ENCODE data around the gene PCIF1. TPM values are rescaled to one million over a fixed set of nuclear protein-coding genes. Genes with fewer than 3 reads are reported as not detected.
"Not testable (repeated sequence)": the region's sequence is repeated elsewhere in the genome, so short reads cannot be mapped to it uniquely, and the experiment has no call there.

PCIF1 gene
- total RNA-seq, 1 donor from 2014 or later = 18.3 TPM

DNA sequence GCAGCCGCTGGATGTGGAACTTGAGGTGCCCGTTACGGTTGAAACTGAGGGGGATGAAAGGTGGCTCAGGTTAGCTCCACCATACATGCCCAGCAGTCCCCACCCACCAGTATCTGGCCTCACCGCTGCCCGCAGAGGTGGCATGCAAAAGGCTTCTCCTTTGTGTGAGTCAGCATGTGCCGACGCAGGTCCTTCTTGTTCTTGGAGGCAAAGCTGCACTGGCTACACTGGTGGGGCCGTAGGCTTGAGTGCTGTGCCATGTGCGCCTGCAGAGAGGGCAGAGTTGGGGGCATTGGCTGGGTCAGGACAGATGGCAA, 15.8 kb downstream of the PCIF1 start:
- DNase-seq (ENCODE audit: low read depth) = no peak
- H3K4me3 ChIP-seq (ENCODE audit: low read depth, low read length) = no peak overlapping the region
- TF ChIP-seq, protein P1, sequence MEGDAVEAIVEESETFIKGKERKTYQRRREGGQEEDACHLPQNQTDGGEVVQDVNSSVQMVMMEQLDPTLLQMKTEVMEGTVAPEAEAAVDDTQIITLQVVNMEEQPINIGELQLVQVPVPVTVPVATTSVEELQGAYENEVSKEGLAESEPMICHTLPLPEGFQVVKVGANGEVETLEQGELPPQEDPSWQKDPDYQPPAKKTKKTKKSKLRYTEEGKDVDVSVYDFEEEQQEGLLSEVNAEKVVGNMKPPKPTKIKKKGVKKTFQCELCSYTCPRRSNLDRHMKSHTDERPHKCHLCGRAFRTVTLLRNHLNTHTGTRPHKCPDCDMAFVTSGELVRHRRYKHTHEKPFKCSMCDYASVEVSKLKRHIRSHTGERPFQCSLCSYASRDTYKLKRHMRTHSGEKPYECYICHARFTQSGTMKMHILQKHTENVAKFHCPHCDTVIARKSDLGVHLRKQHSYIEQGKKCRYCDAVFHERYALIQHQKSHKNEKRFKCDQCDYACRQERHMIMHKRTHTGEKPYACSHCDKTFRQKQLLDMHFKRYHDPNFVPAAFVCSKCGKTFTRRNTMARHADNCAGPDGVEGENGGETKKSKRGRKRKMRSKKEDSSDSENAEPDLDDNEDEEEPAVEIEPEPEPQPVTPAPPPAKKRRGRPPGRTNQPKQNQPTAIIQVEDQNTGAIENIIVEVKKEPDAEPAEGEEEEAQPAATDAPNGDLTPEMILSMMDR (conservative IDR thresholded peaks at IDR 0.05; ENCODE audit: low read depth, low read length) = no peak

DNA sequence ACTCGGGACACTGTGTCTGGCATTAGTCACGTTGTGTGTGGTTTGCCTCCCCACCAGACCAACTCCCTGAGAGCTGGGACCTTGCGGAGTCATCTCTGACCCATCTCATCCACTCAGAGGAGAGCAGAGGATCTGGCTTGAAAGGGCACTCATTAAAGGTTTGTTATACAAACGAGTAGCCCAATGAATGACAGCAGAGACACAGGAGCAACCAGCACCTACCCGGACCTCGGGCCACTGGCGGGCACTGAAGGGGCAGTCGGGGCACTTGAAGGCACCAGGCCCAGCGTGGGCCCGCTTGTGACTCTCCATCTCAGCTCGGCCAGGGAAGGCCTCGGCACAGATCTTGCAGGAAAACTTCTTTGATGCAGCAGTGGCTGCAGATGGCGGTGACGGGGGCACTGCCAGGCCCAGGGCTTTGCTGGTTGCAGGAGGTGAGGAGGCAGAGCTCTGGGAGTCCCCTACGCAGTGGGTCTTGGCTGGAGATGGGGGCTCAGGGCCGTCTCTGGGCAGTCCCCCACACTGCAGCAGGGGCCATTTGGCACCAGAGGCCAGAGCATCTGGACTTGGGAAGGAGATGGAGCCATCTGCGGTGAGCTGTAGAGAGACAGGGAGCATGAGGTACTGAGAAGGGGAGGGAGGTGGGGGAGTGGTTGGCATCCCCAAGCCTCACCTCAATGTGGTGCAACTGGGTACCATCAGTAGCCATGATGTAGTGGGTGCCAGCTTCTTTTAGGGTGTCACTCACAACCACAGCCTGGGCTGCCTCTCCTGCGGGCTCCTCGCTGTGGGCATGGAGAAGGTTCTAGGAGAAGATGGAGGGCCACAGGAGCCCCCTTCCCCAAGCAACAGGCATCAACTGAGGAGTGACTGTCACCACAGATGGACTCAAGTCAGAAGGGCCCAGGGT, 17.7 kb downstream of the PCIF1 start:
- no peak overlapping the region for H3K4me3 ChIP-seq (ENCODE audit: low read depth, low read length)
- TF ChIP-seq, protein P1 (conservative IDR thresholded peaks at IDR 0.05; ENCODE audit: low read depth, low read length) = no peak
- no peak for DNase-seq (ENCODE audit: low read depth)

DNA sequence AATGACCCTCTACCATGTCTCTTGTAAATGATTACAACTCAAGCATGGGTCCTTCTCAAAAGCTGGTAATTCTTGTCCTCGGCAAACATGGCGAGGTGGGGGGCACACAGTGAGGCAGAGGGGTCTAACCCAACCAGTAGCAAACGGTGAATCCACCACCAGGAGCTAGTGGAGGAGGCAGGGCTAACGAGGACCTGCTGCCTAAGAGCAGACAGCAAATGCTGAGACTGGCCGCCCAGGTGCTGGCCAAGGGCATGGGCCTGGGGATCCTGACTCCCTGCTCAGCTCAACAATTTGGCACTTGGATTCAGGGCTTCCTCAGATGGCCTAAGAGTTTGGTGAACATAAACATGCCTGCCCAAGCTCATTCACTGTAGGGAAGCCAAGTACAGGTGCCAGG, 18.4 kb downstream of the PCIF1 start:
- no peak for DNase-seq (ENCODE audit: low read depth)
- no peak overlapping the region for H3K4me3 ChIP-seq (ENCODE audit: low read depth, low read length)
- TF ChIP-seq, protein P1 (conservative IDR thresholded peaks at IDR 0.05; ENCODE audit: low read depth, low read length) = no peak

DNA sequence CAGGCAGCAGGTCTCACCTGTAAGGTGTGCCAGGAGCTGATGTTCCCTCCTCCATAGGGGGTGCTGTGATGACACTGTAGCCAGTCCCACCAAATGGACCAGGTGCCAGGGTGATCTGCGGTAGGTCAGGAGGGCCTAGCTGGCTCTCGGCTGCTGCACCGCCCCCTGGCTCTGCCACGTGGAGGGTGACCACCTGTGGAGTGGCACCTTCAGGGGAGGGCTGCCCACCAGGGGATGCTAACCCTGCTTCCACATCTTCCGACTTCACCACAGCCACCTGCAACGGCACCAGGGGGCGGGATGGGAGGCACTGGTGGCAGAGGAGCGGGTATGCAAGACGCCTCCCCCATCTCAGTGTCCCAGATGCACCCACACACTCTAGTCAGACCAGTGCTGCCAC, 19.2 kb downstream of the PCIF1 start:
- TF ChIP-seq, protein P1 (conservative IDR thresholded peaks at IDR 0.05; ENCODE audit: low read depth, low read length) = no peak
- no peak overlapping the region for H3K4me3 ChIP-seq (ENCODE audit: low read depth, low read length)
- DNase-seq (ENCODE audit: low read depth) = no peak

DNA sequence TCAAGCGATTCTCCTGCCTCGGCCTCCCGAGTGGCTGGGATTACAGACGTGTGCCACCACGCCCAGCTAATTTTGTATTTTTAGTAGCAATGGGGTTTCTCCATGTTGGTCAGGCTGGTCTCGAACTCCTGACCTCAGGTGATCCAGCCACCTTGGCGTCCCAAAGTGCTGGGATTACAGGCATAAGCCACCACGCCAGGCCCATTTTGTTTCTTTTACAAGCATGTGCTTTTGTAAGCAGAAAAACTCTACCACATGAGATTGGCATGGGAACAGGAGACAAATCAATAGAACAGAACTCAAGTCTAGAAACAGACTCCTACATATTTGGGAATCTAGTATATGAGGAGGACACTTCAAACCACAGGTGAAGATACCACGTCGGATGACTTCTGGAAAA, 21.8 kb downstream of the PCIF1 start:
- H3K4me3 ChIP-seq (ENCODE audit: low read depth, low read length); DNase-seq (ENCODE audit: low read depth): not testable (repeated sequence)

DNA sequence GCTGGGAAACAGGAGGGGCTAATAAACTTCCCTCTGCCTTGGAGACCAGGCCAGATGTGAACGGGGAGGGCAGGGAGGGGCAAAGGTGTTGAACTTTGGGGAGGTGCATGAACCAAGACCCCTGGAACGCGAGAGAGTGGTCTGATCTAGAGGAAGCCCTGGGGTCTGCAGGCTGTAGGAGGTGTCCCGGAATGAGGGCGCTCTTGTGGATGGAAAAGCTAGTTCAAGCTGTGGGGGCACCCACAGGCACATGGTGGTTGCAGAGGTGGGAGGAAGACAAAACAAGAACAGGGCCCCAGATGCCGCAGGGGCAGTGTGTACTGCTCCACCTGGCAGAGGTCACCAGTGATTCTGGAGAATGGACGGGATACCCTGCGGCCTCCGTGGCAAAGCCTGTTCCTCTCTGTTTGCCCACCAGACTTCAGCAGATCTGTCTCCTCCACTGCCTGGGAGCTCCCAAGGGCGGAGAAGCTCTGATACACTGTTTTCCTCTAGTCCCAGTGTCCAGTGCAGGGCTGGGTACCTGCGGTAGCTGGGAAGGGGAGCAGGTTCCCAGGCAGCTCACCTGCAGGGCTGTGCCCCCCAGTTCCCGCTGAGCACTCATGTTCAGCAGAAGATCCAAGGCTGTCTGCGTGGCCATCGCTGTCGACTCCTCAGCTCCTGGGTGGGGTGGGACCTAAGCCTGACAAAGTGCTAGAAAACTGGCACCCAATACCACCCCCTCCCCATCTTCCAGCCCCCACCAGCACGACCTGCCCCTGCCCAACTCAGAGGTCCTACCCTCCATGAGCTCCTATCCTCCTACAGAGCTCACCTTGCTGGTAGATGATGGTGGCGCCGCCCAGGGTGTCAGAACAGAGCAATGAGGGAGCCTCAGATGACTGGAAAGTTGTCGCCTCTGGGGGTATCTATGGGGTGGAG, 22.8 kb downstream of the PCIF1 start:
- TF ChIP-seq, protein P1 (conservative IDR thresholded peaks at IDR 0.05; ENCODE audit: low read depth, low read length) = no peak
- H3K4me3 ChIP-seq (ENCODE audit: low read depth, low read length) = no peak overlapping the region
- no peak for DNase-seq (ENCODE audit: low read depth)

GRCh38 chr20:45958593-45958992, 24.1 kb downstream of the PCIF1 start:
- DNase-seq (ENCODE audit: low read depth) = no peak
- TF ChIP-seq, protein P1 (conservative IDR thresholded peaks at IDR 0.05; ENCODE audit: low read depth, low read length) = no peak
- H3K4me3 ChIP-seq (ENCODE audit: low read depth, low read length) = no peak overlapping the region
